IMR-90 (cell line): ENCODE measurements around the gene AKAP6. TPM values are rescaled to one million over a fixed set of nuclear protein-coding genes. Genes with fewer than 3 reads are reported as not detected.

ENCODE experiments used
- ATAC-seq: fragments of 200-7000 bp; cut with Tn5 transposase; 2 replicates; pipeline ENCODE4 v1.9.1; 2020; ENCODE audit warnings: low read depth, mild to moderate bottlenecking, moderate library complexity
- BruUV-seq: library from RNA; stranded (reverse); fragments of 400-500 nt; replicated peaks from 2 replicates; lab custom pipeline; 2021; lab: Mats Ljungman, UMichigan
- CTCF ChIA-PET: fragments of 300-600 bp; formaldehyde crosslinking; extraction: SDS; loops from one replicate; lab custom pipeline; 2021; ENCODE audit warnings: antibody characterized with exemption; lab: Yijun Ruan, JAX
- POLR2A ChIA-PET: fragments of 300-600 bp; sonication (Branson Sonifier 250); formaldehyde crosslinking; loops from one replicate; lab custom pipeline; 2022; ENCODE audit warnings: antibody characterized with exemption; ENCODE audit not compliant: unreplicated experiment; lab: Charles Lee
- DNase-seq: peaks from one replicate; pipeline ENCODE4 v3.0.0; 2013
- H2AFZ ChIP-seq: replicated peaks from 2 replicates; pipeline ENCODE3; 2013; ENCODE audit warnings: low read length, mild to moderate bottlenecking; ENCODE audit not compliant: poor library complexity
- H2AK5ac ChIP-seq: 2 replicates; pipeline ENCODE4 v1.6.1; 2013; ENCODE audit warnings: low read depth, low read length, inconsistent platforms
- H2AK9ac ChIP-seq: replicated peaks from 2 replicates; pipeline ENCODE3; 2013; ENCODE audit warnings: mild to moderate bottlenecking, low read depth, low read length, moderate library complexity; ENCODE audit not compliant: poor library complexity
- H2BK120ac ChIP-seq: 2 replicates; pipeline ENCODE4 v1.6.1; 2013; ENCODE audit warnings: low read depth, low read length, inconsistent platforms
- H2BK15ac ChIP-seq: 3 replicates; pipeline ENCODE4 v1.6.1; 2013; ENCODE audit warnings: low read depth, low read length, inconsistent platforms
- H2BK20ac ChIP-seq: 2 replicates; pipeline ENCODE4 v1.6.1; 2013; ENCODE audit warnings: low read depth, mild to moderate bottlenecking, inconsistent platforms, low read length, moderate library complexity
- H2BK5ac ChIP-seq: 2 replicates; pipeline ENCODE4 v1.6.1; 2013; ENCODE audit warnings: mild to moderate bottlenecking, low read depth, low read length, inconsistent platforms; ENCODE audit not compliant: poor library complexity, severe bottlenecking
- H3K14ac ChIP-seq: replicated peaks from 2 replicates; pipeline ENCODE4 v1.6.1; 2013; ENCODE audit warnings: low read depth, low read length, inconsistent platforms
- H3K18ac ChIP-seq: 2 replicates; pipeline ENCODE4 v1.6.1; 2013; ENCODE audit warnings: low read depth, low read length, control low read depth
- H3K23ac ChIP-seq: 2 replicates; pipeline ENCODE4 v1.6.1; 2013; ENCODE audit warnings: low read depth, low read length, inconsistent platforms
- H3K27ac ChIP-seq: 2 replicates; pipeline ENCODE4 v1.5.1; 2013; ENCODE audit warnings: mild to moderate bottlenecking, control low read depth, low read length; ENCODE audit not compliant: insufficient read depth
- H3K27me3 ChIP-seq: 2 replicates; pipeline ENCODE4 v1.6.1; 2013; ENCODE audit warnings: low read length; ENCODE audit not compliant: control insufficient read depth, insufficient read depth
- H3K36me3 ChIP-seq: 2 replicates; pipeline ENCODE4 v1.6.1; 2013; ENCODE audit warnings: low read length, mixed read lengths; ENCODE audit not compliant: control insufficient read depth, insufficient read depth
- H3K4ac ChIP-seq: 2 replicates; pipeline ENCODE4 v1.6.1; 2013; ENCODE audit warnings: low read depth, low read length, inconsistent platforms
- H3K4me1 ChIP-seq: 2 replicates; pipeline ENCODE4 v1.6.1; 2013; ENCODE audit warnings: low read length, mixed read lengths; ENCODE audit not compliant: control insufficient read depth, insufficient read depth
- H3K4me2 ChIP-seq: 2 replicates; pipeline ENCODE4 v1.6.1; 2013; ENCODE audit warnings: low read depth, mild to moderate bottlenecking, control low read depth, low read length, moderate library complexity
- H3K4me3 ChIP-seq: 2 replicates; pipeline ENCODE4 v1.5.1; 2013; ENCODE audit warnings: low read depth, mild to moderate bottlenecking, control low read depth, low read length, moderate library complexity; ENCODE audit not compliant: insufficient read depth
- H3K56ac ChIP-seq: 2 replicates; pipeline ENCODE4 v1.6.1; 2013; ENCODE audit warnings: low read length, inconsistent platforms; ENCODE audit not compliant: insufficient read depth; ENCODE audit errors: extremely low read depth
- H3K79me1 ChIP-seq, 2 experiments: 2 replicates each; pipeline ENCODE4 v1.6.1; 2013; ENCODE audit warnings: low read length in 2 of 2, inconsistent platforms in 1 of 2, low read depth in 1 of 2
- H3K9ac ChIP-seq: 2 replicates; pipeline ENCODE4 v1.6.1; 2013; ENCODE audit warnings: low read depth, low read length, control low read depth
- H3K9me1 ChIP-seq: 2 replicates; pipeline ENCODE4 v1.6.1; 2013; ENCODE audit warnings: low read length, inconsistent platforms; ENCODE audit not compliant: insufficient read depth
- H3K9me3 ChIP-seq: 2 replicates; pipeline ENCODE4 v1.6.1; 2013; ENCODE audit warnings: low read length; ENCODE audit not compliant: control insufficient read depth, insufficient read depth
- H4K20me1 ChIP-seq: 2 replicates; pipeline ENCODE4 v1.6.1; 2013; ENCODE audit warnings: low read length, inconsistent platforms; ENCODE audit not compliant: insufficient read depth
- H4K5ac ChIP-seq: 2 replicates; pipeline ENCODE4 v1.6.1; 2013; ENCODE audit warnings: mild to moderate bottlenecking, low read depth, low read length, control low read depth
- H4K8ac ChIP-seq, 2 experiments: 2 replicates each; pipeline ENCODE4 v1.6.1; 2013; ENCODE audit warnings: low read depth in 2 of 2, low read length in 2 of 2, control low read depth in 1 of 2, inconsistent platforms in 1 of 2
- H4K91ac ChIP-seq: 2 replicates; pipeline ENCODE4 v1.6.1; 2013; ENCODE audit warnings: low read depth, low read length, inconsistent platforms; ENCODE audit not compliant: insufficient read depth
- BHLHE40 ChIP-seq: fragments of 150-350 bp; IDR thresholded peaks from 2 replicates; pipeline ENCODE4 v1.6.1; 2016; ENCODE audit warnings: mild to moderate bottlenecking, low read depth, low read length
- CHD1 ChIP-seq: IDR thresholded peaks from 2 replicates; pipeline ENCODE4 v1.6.1; 2012; ENCODE audit warnings: low read depth, low read length, improper control_type of control experiment
- FOS ChIP-seq: fragments of 150-350 bp; IDR thresholded peaks from 2 replicates; pipeline ENCODE4 v1.6.1; 2016; ENCODE audit warnings: low read depth, low read length
- MAFK ChIP-seq: IDR thresholded peaks from 2 replicates; pipeline ENCODE4 v1.6.1; 2012; ENCODE audit warnings: low read depth, low read length, improper control_type of control experiment
- POLR2A ChIP-seq: IDR thresholded peaks from 2 replicates; pipeline ENCODE4 v1.6.1; 2012; ENCODE audit warnings: mild to moderate bottlenecking, low read depth, low read length
- RCOR1 ChIP-seq: IDR thresholded peaks from 2 replicates; pipeline ENCODE4 v1.6.1; 2012; ENCODE audit warnings: mild to moderate bottlenecking, low read length, improper control_type of control experiment; ENCODE audit not compliant: insufficient replicate concordance
- SMC3 ChIP-seq: fragments of 150-350 bp; IDR thresholded peaks from 2 replicates; pipeline ENCODE4 v1.6.1; 2016; ENCODE audit warnings: low read depth, mild to moderate bottlenecking, antibody characterized with exemption, low read length, moderate library complexity
- WGBS, 2 experiments: methylation state at CpG; one replicate each; pipeline versions ENCODE4 v1.1.5 to v1.1.7; 2013; ENCODE audit warnings: missing lambda C conversion rate in 2 of 2; ENCODE audit not compliant: insufficient read length in 1 of 2; ENCODE audit errors: extremely low coverage in 2 of 2; 5-methylcytosine and 5-hydroxymethylcytosine counted together
- dilution Hi-C: fragments of 300-500 bp; cut with HindIII; formaldehyde crosslinking; loops from one replicate; pipeline ENCODE4 v1.14.3; 2018; ENCODE audit warnings: low sequenced_read_pairs; ENCODE audit not compliant: unreplicated experiment
- in situ Hi-C: fragments of 300-500 bp; cut with MboI; formaldehyde crosslinking; loops from 3 replicates; pipeline ENCODE4 v1.14.3; 2019; ENCODE audit warnings: low sequenced_read_pairs, inconsistent platforms, mixed read lengths
- intact Hi-C: fragments of 100-400 bp; cut with micrococcal nuclease; formaldehyde crosslinking; loops from 2 replicates; pipeline ENCODE4 v1.10.0; 2022
- polyA plus RNA-seq, 3 experiments: library from polyadenylated mRNA; depleted of rRNA; stranded (reverse); fragments of >200 nt; gene quantifications; 2 replicates each; pipeline ENCODE4 v1.2.3, GENCODE V29; 2012; ENCODE audit warnings: low replicate concordance in 1 of 3
- total RNA-seq: library from RNA; depleted of rRNA; stranded (reverse); fragments of >200 nt; gene quantifications from 2 replicates; pipeline ENCODE4 v1.2.3, GENCODE V29; 2012
- TF ChIP-seq, protein P1 (sequence below): conservative IDR thresholded peaks from 2 replicates; pipeline ENCODE4 v1.5.1; 2012; ENCODE audit warnings: mild to moderate bottlenecking, low read depth, low read length, improper control_type of control experiment
- TF ChIP-seq, protein P2 (sequence below): fragments of 150-350 bp; IDR thresholded peaks from 2 replicates; pipeline ENCODE4 v1.6.1; 2017; ENCODE audit warnings: mild to moderate bottlenecking, antibody characterized with exemption, low read length, low read depth

The AKAP6 gene
- total and polyA plus RNA-seq, 2 of the 4 experiments (the other 2 are of a cell fraction) = 0.22 to 1.6 TPM

DNA sequence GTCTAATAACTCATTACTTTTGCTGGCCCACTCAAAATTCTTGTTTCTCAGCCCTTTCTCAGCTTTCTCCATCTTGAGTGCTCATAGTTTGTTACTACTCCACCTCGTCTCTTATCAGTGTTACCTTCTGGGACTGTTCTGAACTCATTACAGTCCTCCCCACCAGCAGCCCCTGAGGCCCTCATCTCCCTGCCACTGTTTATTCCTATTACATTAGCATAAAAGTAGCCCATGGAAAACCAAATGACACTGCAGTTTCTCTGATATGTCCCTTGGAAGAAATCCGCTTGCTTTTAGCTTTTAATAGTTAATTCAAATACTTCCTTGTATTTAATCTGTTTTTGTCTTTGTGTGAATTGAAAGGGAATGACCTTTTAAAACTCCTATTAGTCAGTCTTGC lies 7.6 kb downstream of the AKAP6 start:
- H2AFZ ChIP-seq = no peak overlapping the region
- POLR2A ChIA-PET = no interaction called here
- intact Hi-C loops = no loop called here
- H3K14ac ChIP-seq = no peak overlapping the region
- no peak for TF ChIP-seq MAFK
- no peak for TF ChIP-seq POLR2A
- TF ChIP-seq SMC3 = no peak
- TF ChIP-seq CHD1 = no peak
- TF ChIP-seq RCOR1 = no peak
- no peak for TF ChIP-seq BHLHE40
- TF ChIP-seq, protein P1, sequence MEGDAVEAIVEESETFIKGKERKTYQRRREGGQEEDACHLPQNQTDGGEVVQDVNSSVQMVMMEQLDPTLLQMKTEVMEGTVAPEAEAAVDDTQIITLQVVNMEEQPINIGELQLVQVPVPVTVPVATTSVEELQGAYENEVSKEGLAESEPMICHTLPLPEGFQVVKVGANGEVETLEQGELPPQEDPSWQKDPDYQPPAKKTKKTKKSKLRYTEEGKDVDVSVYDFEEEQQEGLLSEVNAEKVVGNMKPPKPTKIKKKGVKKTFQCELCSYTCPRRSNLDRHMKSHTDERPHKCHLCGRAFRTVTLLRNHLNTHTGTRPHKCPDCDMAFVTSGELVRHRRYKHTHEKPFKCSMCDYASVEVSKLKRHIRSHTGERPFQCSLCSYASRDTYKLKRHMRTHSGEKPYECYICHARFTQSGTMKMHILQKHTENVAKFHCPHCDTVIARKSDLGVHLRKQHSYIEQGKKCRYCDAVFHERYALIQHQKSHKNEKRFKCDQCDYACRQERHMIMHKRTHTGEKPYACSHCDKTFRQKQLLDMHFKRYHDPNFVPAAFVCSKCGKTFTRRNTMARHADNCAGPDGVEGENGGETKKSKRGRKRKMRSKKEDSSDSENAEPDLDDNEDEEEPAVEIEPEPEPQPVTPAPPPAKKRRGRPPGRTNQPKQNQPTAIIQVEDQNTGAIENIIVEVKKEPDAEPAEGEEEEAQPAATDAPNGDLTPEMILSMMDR = no peak
- TF ChIP-seq, protein P2, sequence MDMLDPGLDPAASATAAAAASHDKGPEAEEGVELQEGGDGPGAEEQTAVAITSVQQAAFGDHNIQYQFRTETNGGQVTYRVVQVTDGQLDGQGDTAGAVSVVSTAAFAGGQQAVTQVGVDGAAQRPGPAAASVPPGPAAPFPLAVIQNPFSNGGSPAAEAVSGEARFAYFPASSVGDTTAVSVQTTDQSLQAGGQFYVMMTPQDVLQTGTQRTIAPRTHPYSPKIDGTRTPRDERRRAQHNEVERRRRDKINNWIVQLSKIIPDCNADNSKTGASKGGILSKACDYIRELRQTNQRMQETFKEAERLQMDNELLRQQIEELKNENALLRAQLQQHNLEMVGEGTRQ = no peak
- no peak for TF ChIP-seq FOS
- WGBS, 2 experiments = no CpG with 5 or more reads among the region's 2 CpGs
- in situ Hi-C loops = no loop called here
- H3K4me2 ChIP-seq = no peak overlapping the region
- H3K4me3 ChIP-seq = no peak overlapping the region
- dilution Hi-C loops = no loop called here
- H3K79me1 ChIP-seq = no peaks in the 10 kb centered on the region
- DNase-seq = no peak
- no peaks in the 10 kb centered on the region for H3K4me1 ChIP-seq
- H3K56ac ChIP-seq = no peak overlapping the region
- no peak overlapping the region for H2BK15ac ChIP-seq
- H2AK9ac ChIP-seq = no peak overlapping the region
- H3K9ac ChIP-seq = no peak overlapping the region
- H4K91ac ChIP-seq = no peak overlapping the region
- no peaks in the 10 kb centered on the region; the same call in 1 of the 2 replicates for H3K9me1 ChIP-seq
- H4K5ac ChIP-seq = no peak overlapping the region
- H3K9me3 ChIP-seq = no peaks in the 10 kb centered on the region
- H3K27me3 ChIP-seq = no peaks in the 10 kb centered on the region; the same call in 1 of the 2 replicates
- H3K18ac ChIP-seq = no peak overlapping the region
- no peaks in the 10 kb centered on the region for H4K20me1 ChIP-seq
- no peak overlapping the region for H3K27ac ChIP-seq
- no peaks in the 10 kb centered on the region for H3K36me3 ChIP-seq
- no peak overlapping the region for H4K8ac ChIP-seq
- no peak overlapping the region for H2BK5ac ChIP-seq
- CTCF ChIA-PET = interaction anchor here (0.6 kb wide), 2 partner anchors 46 to 486 kb away, joined by 3 read pairs; no protein-coding TSS in a partner anchor
- H2BK20ac ChIP-seq = no peak overlapping the region
- H3K23ac ChIP-seq = no peak overlapping the region
- H2AK5ac ChIP-seq = no peak overlapping the region
- ATAC-seq = no peak
- H3K4ac ChIP-seq = no peak overlapping the region
- BruUV-seq = no TSS peak
- H2BK120ac ChIP-seq = no peak overlapping the region
